Transverse colon (tissue), 4 donors: ENCODE measurements around the gene APLN.

Experiments
- POLR2A ChIP-seq: fragments of 450-650 bp; IDR thresholded peaks from one replicate; pipeline ENCODE4 v1.6.1; 2016; ENCODE audit warnings: antibody characterized with exemption, mild to moderate bottlenecking, moderate library complexity
- POLR2AphosphoS5 ChIP-seq, 3 donors: sonication (generic); formaldehyde crosslinking; IDR thresholded peaks; one replicate each; pipeline ENCODE4 v1.6.1; 2016; ENCODE audit warnings: antibody characterized with exemption in 3 of 3
- TF ChIP-seq, protein P1 (sequence below), 5 experiments: fragments of 200-600 bp in 3 of 5; fragments of 450-650 bp in 2 of 5; sonication (generic) in 3 of 5; IDR thresholded peaks; 1 replicate in 2 of 5; 2 replicates in 3 of 5; pipeline ENCODE4 v1.5.1; 2016 to 2017; ENCODE audit warnings: antibody characterized with exemption in 5 of 5, inconsistent platforms in 3 of 5, mild to moderate bottlenecking in 2 of 5, moderate library complexity in 1 of 5

DNA sequence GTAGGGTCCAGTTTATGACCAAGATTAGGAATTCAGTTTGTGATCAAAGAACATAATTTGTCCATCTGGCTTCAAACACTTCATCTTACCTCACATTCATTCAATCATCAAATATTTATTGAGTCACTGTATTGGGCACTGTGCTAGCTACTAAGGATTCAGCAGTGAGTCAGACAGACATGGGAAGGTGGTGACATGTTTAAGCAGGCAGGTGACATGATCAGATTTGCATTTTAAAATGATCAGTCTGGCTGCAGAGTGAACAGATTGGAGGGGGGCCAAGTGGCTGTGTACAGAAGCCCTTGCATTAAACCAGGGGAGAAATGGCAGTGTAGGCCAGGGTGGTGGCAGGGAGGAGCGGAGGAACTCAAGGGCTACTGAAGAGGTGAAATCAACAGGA is 25.1 kb upstream of the APLN start:
- TF ChIP-seq POLR2AphosphoS5 (IDR thresholded peaks at IDR 0.05) (no peak), POLR2A (no peak)
- TF ChIP-seq, protein P1, sequence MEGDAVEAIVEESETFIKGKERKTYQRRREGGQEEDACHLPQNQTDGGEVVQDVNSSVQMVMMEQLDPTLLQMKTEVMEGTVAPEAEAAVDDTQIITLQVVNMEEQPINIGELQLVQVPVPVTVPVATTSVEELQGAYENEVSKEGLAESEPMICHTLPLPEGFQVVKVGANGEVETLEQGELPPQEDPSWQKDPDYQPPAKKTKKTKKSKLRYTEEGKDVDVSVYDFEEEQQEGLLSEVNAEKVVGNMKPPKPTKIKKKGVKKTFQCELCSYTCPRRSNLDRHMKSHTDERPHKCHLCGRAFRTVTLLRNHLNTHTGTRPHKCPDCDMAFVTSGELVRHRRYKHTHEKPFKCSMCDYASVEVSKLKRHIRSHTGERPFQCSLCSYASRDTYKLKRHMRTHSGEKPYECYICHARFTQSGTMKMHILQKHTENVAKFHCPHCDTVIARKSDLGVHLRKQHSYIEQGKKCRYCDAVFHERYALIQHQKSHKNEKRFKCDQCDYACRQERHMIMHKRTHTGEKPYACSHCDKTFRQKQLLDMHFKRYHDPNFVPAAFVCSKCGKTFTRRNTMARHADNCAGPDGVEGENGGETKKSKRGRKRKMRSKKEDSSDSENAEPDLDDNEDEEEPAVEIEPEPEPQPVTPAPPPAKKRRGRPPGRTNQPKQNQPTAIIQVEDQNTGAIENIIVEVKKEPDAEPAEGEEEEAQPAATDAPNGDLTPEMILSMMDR (IDR thresholded peaks at IDR 0.05), result no peak
